ENCODE data around the gene DCLRE1B. TPM values are rescaled to one million over a fixed set of nuclear protein-coding genes. Genes with fewer than 3 reads are reported as not detected.
A peak's percentile ranks its signal among the peaks of the same experiment; 100 is the strongest.

Gene DCLRE1B
- total RNA-seq, 1 donor from 2014 or later = 7.0 TPM

GRCh38 chr1:113958691-113959090, 53.6 kb downstream of the DCLRE1B start:
- H3K4me3 ChIP-seq (ENCODE audit: low read depth, low read length) = no peak overlapping the region
- DNase-seq (ENCODE audit: low read depth) = no peak
- TF ChIP-seq CTCF (conservative IDR thresholded peaks at IDR 0.05; ENCODE audit: low read depth, low read length) = no peak

GRCh38 chr1:113963281-113963906, 58.3 kb downstream of the DCLRE1B start:
- DNase-seq (ENCODE audit: low read depth) = no peak
- H3K4me3 ChIP-seq (ENCODE audit: low read depth, low read length) = no peak overlapping the region
- peak; percentile 44 for TF ChIP-seq CTCF (conservative IDR thresholded peaks at IDR 0.05; ENCODE audit: low read depth, low read length)

Other genes starting within 250 kb of the DCLRE1B start
- gene PHTF1, start 145.8 kb upstream of the DCLRE1B start, total RNA-seq = 18.9 and 32.9 TPM in 2 replicates
- 11.1 and 27.7 TPM in 2 replicates for gene RSBN1, start 92.8 kb upstream of the DCLRE1B start, total RNA-seq
- 0.07 TPM in 1 of 2 replicates, not detected in the other for gene PTPN22, start 33.6 kb upstream of the DCLRE1B start, total RNA-seq
- 0.06 and 0.14 TPM in 2 replicates for gene BCL2L15, start 17.7 kb upstream of the DCLRE1B start, total RNA-seq
- gene AP4B1, start 527 bp upstream of the DCLRE1B start, total RNA-seq = 9.8 and 12.3 TPM in 2 replicates
- 12.7 and 19.2 TPM in 2 replicates for gene HIPK1, start 24.0 kb downstream of the DCLRE1B start, total RNA-seq
- 0.12 and 1.0 TPM in 2 replicates for gene OLFML3, start 74.1 kb downstream of the DCLRE1B start, total RNA-seq
- gene SYT6, start 248.5 kb downstream of the DCLRE1B start, total RNA-seq = not detected in 2 replicates